Measurements from ENCODE around the gene TRAF2. TPM values are rescaled to one million over a fixed set of nuclear protein-coding genes. Genes with fewer than 3 reads are reported as not detected.

Gene TRAF2
- polyA plus RNA-seq, 3 donors: 1.6 to 6.1 (median 2.0) TPM

GRCh38 chr9:136941231-136942111 lies 55.2 kb downstream of the TRAF2 start:
- Histone ChIP-seq H3K9me3 (replicated peaks in 1 of 2; ENCODE audit: control insufficient read depth in 1 of 2, insufficient read depth in 1 of 2, low read length in 2 of 2) (no peaks in the 10 kb centered on the region), H2AFZ (ENCODE audit: insufficient read depth, low read depth, low read length, poor library complexity, severe bottlenecking) (no peak overlapping the region), H3K79me2 (ENCODE audit: insufficient read depth, low read length) (peaks cover 20% of the 10 kb centered on the region), H3K27me3 (ENCODE audit: control insufficient read depth in 2 of 2, insufficient read depth in 2 of 2, low read length in 2 of 2) (no peaks in the 10 kb centered on the region), H3K9ac (ENCODE audit: insufficient read depth, low read length, poor library complexity, severe bottlenecking) (no peak overlapping the region), H3K4me1 (ENCODE audit: control insufficient read depth in 1 of 2, insufficient read depth in 2 of 2, low read length in 2 of 2) (peaks cover 12 to 21% of the 10 kb centered on the region in 2 donors), H3K36me3 (replicated peaks in 1 of 2; ENCODE audit: control insufficient read depth in 1 of 2, insufficient read depth in 2 of 2, low read length in 2 of 2) (peaks cover 39 to 48% of the 10 kb centered on the region in 2 donors), H3K4me3 (replicated peaks in 1 of 3; ENCODE audit: low read depth in 2 of 3, low read length in 3 of 3) (no peak overlapping the region), H3K4me2 (replicated peaks; ENCODE audit: extremely low read depth, low read length, poor library complexity, severe bottlenecking) (no peak overlapping the region), H3K27ac (ENCODE audit: low read depth in 1 of 2, low read length in 2 of 2) (no peak overlapping the region), H4K20me1 (ENCODE audit: insufficient read depth, low read length) (peaks cover 49% of the 10 kb centered on the region)
- DNase-seq: no peak
- H3K27me3 Mint-ChIP-seq (ENCODE audit: low read depth in 3 of 3): peaks cover 0 to 6% (median 1%) of the 10 kb centered on the region in 3 donors
- intact Hi-C loops (cut with micrococcal nuclease): loop anchor here (10.0 kb wide), 3 partner anchors 93 to 137 kb away; partner anchors contain the start of genes AJM1 (in 1 of the 2), FUT7 (in 1 of the 2), PHPT1 (in 1 of the 2) and RABL6 (in 1 of the 2)
- no peak for TF ChIP-seq CTCF (IDR thresholded peaks at IDR 0.05)
- H3K27ac Mint-ChIP-seq: peak overlapping the region in 3 of 7 donors; percentile 28 to 61 (median 41)
- peaks cover 26 to 47% of the 10 kb centered on the region in 2 donors for H3K36me3 Mint-ChIP-seq
- no peak overlapping the region for H3K4me3 Mint-ChIP-seq
- H3K4me1 Mint-ChIP-seq: peaks cover 16% of the 10 kb centered on the region
- 99% methylated on average over 53 of the region's 55 CpGs for WGBS (ENCODE audit: insufficient coverage)
- H3K9me3 Mint-ChIP-seq: peaks cover 0 to 3% (median 0%) of the 10 kb centered on the region in 7 donors

DNA sequence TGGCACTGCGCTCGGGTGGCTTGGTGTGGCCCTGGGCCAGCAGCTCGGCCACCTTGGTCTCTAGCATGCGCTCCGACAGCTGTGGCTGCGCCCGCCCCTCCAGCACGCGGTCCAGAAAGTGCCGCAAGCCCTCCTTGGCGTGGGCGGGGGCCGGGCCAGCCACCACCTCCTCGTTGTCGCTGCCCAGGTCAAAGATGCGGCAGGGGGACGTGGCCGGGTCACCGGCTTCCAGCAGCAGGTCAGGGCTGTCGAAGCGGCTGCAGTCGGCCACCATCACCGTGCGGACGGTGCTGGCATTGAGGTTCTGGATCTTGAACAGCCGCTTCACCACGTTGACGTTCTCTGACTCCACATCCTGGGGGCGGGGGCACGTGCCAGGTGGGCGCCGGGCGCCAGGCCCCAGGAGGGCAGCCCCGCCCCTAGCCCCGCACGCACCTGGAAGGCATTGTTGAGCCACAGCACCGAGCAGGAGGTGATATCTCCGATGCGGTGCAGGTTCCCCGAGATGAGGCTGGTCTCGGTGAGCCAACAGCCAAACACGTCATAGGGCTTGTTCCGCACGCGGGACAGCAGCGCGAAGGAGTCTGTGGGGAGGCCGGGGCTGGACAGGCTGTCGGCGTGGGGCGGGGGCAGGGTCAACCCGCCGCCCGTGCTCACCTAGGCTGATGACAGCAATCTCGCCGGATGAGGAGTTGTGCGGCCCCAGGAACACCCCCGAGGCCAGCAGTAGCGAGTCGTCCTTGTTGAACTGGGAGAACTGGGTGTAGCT lies 56.0 kb downstream of the TRAF2 start:
- H3K4me1 ChIP-seq (ENCODE audit: control insufficient read depth in 1 of 2, insufficient read depth in 2 of 2, low read length in 2 of 2): peaks cover 12 to 21% of the 10 kb centered on the region in 2 donors

More for the DNA sequence above, 56.0 kb downstream of the TRAF2 start:
- Histone ChIP-seq H3K4me2 (replicated peaks; ENCODE audit: extremely low read depth, low read length, poor library complexity, severe bottlenecking) (no peak overlapping the region), H2AFZ (ENCODE audit: insufficient read depth, low read depth, low read length, poor library complexity, severe bottlenecking) (no peak overlapping the region), H3K36me3 (replicated peaks in 1 of 2; ENCODE audit: control insufficient read depth in 1 of 2, insufficient read depth in 2 of 2, low read length in 2 of 2) (peaks cover 39 to 48% of the 10 kb centered on the region in 2 donors), H3K9ac (ENCODE audit: insufficient read depth, low read length, poor library complexity, severe bottlenecking) (no peak overlapping the region), H4K20me1 (ENCODE audit: insufficient read depth, low read length) (peaks cover 49% of the 10 kb centered on the region), H3K4me3 (replicated peaks in 1 of 3; ENCODE audit: low read depth in 2 of 3, low read length in 3 of 3) (no peak overlapping the region), H3K79me2 (ENCODE audit: insufficient read depth, low read length) (peaks cover 20% of the 10 kb centered on the region), H3K9me3 (replicated peaks in 1 of 2; ENCODE audit: control insufficient read depth in 1 of 2, insufficient read depth in 1 of 2, low read length in 2 of 2) (no peaks in the 10 kb centered on the region), H3K27ac (ENCODE audit: low read depth in 1 of 2, low read length in 2 of 2) (no peak overlapping the region), H3K27me3 (ENCODE audit: control insufficient read depth in 2 of 2, insufficient read depth in 2 of 2, low read length in 2 of 2) (no peaks in the 10 kb centered on the region)
- intact Hi-C loops (cut with micrococcal nuclease): loop anchor here (10.0 kb wide), 3 partner anchors 93 to 137 kb away; partner anchors contain the start of genes AJM1 (in 1 of the 2), FUT7 (in 1 of the 2), PHPT1 (in 1 of the 2) and RABL6 (in 1 of the 2)
- peak overlapping the region in 1 of 2 donors; percentile 45 for H3K4me3 Mint-ChIP-seq
- H3K9me3 Mint-ChIP-seq: peaks cover 0 to 3% (median 0%) of the 10 kb centered on the region in 7 donors
- peaks cover 16% of the 10 kb centered on the region for H3K4me1 Mint-ChIP-seq
- TF ChIP-seq CTCF (IDR thresholded peaks at IDR 0.05): no peak
- 97% methylated on average over 60 of the region's 60 CpGs for WGBS (ENCODE audit: insufficient coverage)
- H3K36me3 Mint-ChIP-seq: peaks cover 26 to 45% of the 10 kb centered on the region in 2 donors
- peak overlapping the region in 2 of 7 donors; percentile 41 to 61 for H3K27ac Mint-ChIP-seq
- peaks cover 0 to 6% (median 4%) of the 10 kb centered on the region in 3 donors for H3K27me3 Mint-ChIP-seq (ENCODE audit: low read depth in 3 of 3)
- no peak for DNase-seq
